Breast epithelium (tissue), 3 donors: ENCODE data around the gene CLDN2.

Source experiments
- POLR2A ChIP-seq: fragments of 450-650 bp; IDR thresholded peaks from one replicate; pipeline ENCODE4 v1.6.1; 2016; ENCODE audit warnings: antibody characterized with exemption, mild to moderate bottlenecking, moderate library complexity
- TF ChIP-seq, protein P1 (sequence below), 3 donors: fragments of 450-650 bp; IDR thresholded peaks; one replicate each; pipeline ENCODE4 v1.5.1; 2016 to 2017; ENCODE audit warnings: antibody characterized with exemption in 3 of 3, mild to moderate bottlenecking in 3 of 3, moderate library complexity in 3 of 3

- no peak for TF ChIP-seq POLR2A
- TF ChIP-seq, protein P1, sequence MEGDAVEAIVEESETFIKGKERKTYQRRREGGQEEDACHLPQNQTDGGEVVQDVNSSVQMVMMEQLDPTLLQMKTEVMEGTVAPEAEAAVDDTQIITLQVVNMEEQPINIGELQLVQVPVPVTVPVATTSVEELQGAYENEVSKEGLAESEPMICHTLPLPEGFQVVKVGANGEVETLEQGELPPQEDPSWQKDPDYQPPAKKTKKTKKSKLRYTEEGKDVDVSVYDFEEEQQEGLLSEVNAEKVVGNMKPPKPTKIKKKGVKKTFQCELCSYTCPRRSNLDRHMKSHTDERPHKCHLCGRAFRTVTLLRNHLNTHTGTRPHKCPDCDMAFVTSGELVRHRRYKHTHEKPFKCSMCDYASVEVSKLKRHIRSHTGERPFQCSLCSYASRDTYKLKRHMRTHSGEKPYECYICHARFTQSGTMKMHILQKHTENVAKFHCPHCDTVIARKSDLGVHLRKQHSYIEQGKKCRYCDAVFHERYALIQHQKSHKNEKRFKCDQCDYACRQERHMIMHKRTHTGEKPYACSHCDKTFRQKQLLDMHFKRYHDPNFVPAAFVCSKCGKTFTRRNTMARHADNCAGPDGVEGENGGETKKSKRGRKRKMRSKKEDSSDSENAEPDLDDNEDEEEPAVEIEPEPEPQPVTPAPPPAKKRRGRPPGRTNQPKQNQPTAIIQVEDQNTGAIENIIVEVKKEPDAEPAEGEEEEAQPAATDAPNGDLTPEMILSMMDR (IDR thresholded peaks at IDR 0.05): no peak
These were observed 19.4 kb downstream of the CLDN2 start for GRCh38 chrX:106939566-106939965.
